Ishikawa (cell line): ENCODE measurements around the gene SMYD2.

ENCODE experiments used
- CEBPB ChIP-seq: IDR thresholded peaks from 2 replicates; pipeline ENCODE4 v1.6.1; 2012
- CREB1 ChIP-seq: IDR thresholded peaks from 2 replicates; pipeline ENCODE4 v1.6.1; 2012; ENCODE audit warnings: low read depth
- EGR1 ChIP-seq: IDR thresholded peaks from 2 replicates; pipeline ENCODE4 v1.6.1; 2012
- EP300 ChIP-seq: IDR thresholded peaks from 2 replicates; pipeline ENCODE4 v1.6.1; 2012; ENCODE audit warnings: borderline replicate concordance
- FOXM1 ChIP-seq: IDR thresholded peaks from 2 replicates; pipeline ENCODE4 v1.6.1; 2012; ENCODE audit warnings: low read depth, borderline replicate concordance
- NFIC ChIP-seq: IDR thresholded peaks from 2 replicates; pipeline ENCODE4 v1.6.1; 2012
- RAD21 ChIP-seq: IDR thresholded peaks from 2 replicates; pipeline ENCODE4 v1.6.1; 2012; ENCODE audit warnings: low read depth
- REST ChIP-seq: IDR thresholded peaks from 2 replicates; pipeline ENCODE4 v1.6.1; 2012; ENCODE audit warnings: low read depth, mild to moderate bottlenecking
- TAF1 ChIP-seq: IDR thresholded peaks from 2 replicates; pipeline ENCODE4 v1.6.1; 2012; ENCODE audit warnings: low read depth, mild to moderate bottlenecking
- TCF12 ChIP-seq: IDR thresholded peaks from 2 replicates; pipeline ENCODE4 v1.6.1; 2012; ENCODE audit warnings: low read depth
- TEAD4 ChIP-seq: IDR thresholded peaks from 2 replicates; pipeline ENCODE4 v1.6.1; 2012
- USF1 ChIP-seq: IDR thresholded peaks from 2 replicates; pipeline ENCODE4 v1.6.1; 2012
- YY1 ChIP-seq: IDR thresholded peaks from 2 replicates; pipeline ENCODE4 v1.6.1; 2012; ENCODE audit warnings: low read depth
- ZBTB7A ChIP-seq: IDR thresholded peaks from 2 replicates; pipeline ENCODE4 v1.6.1; 2012; ENCODE audit warnings: low read depth
- TF ChIP-seq, protein P1 (sequence below): IDR thresholded peaks from 2 replicates; pipeline ENCODE4 v1.6.1; 2012

Gene SMYD2

DNA sequence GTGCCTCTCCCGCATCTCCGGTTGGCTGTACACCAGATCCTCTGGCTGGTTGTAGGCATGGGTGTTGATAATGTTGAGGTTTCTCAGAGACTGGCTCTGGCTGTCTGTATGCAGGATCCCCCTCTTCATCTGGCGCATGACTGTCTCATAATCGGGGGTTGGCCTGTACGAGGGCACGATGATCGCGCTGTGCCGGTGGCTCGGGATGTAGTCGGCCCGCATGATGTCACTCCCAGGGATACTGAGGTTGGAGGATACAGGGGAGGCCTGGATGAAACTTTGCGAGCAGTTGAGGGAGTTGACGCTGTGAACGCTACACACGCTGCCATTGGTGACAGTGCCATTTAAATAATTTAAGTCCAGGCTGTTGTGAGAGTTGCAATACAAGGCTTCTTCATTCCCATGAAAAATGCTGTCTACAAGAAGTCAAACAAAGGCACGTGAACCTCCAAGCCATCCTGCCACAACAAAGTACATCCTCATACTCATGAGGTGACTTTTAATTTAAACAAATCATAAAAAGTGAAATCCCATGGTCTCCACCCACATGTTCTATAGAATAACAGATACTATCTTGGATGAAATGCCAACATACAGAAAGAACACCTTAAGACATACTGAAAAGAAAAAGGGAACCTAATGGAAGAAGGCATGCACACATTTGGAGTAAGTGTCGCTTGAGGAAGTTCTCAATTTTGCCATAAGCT lies 103.6 kb downstream of the SMYD2 start:
- TF ChIP-seq ZBTB7A = no peak
- TF ChIP-seq EP300 = no peak
- no peak for TF ChIP-seq USF1
- TF ChIP-seq EGR1 = no peak
- no peak for TF ChIP-seq TAF1
- no peak for TF ChIP-seq YY1
- TF ChIP-seq CEBPB = no peak

DNA sequence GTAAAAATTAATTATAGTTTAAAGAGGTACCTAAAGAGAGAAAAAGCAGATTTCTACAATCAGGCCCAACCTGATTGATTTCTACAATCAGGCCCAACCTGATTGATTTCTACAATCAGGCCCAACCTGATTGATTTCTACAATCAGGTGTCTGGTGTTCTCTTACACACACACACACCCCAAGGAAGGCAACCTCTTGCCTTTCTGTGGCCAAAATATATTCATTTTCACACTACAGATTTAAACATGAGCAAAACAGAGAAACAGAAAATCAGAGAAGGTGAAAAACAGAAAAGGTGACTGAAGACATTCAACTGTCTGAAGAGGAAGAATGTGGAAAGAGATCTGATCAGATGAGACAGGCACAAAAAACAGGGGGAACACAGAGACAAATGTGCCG lies 104.5 kb downstream of the SMYD2 start:
- no peak for TF ChIP-seq CEBPB
- no peak for TF ChIP-seq EGR1
- TF ChIP-seq, protein P1, sequence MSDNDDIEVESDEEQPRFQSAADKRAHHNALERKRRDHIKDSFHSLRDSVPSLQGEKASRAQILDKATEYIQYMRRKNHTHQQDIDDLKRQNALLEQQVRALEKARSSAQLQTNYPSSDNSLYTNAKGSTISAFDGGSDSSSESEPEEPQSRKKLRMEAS = no peak
- no peak for TF ChIP-seq YY1
- TF ChIP-seq TAF1 = no peak
- no peak for TF ChIP-seq TEAD4
- no peak for TF ChIP-seq ZBTB7A
- TF ChIP-seq CREB1 = no peak
- no peak for TF ChIP-seq FOXM1
- TF ChIP-seq REST = no peak
- TF ChIP-seq TCF12 = no peak
- TF ChIP-seq NFIC = no peak
- no peak for TF ChIP-seq USF1
- TF ChIP-seq RAD21 = no peak
- no peak for TF ChIP-seq EP300

- TF ChIP-seq TAF1 = no peak
- TF ChIP-seq EP300 = no peak
- TF ChIP-seq FOXM1 = no peak
- TF ChIP-seq TEAD4 = no peak
- no peak for TF ChIP-seq EGR1
- TF ChIP-seq ZBTB7A = no peak
- no peak for TF ChIP-seq RAD21
- no peak for TF ChIP-seq REST
- no peak for TF ChIP-seq USF1
- no peak for TF ChIP-seq NFIC
- TF ChIP-seq YY1 = no peak
- TF ChIP-seq CEBPB = no peak
- no peak for TF ChIP-seq CREB1
- TF ChIP-seq, protein P1 = no peak
- TF ChIP-seq TCF12 = no peak
These were observed 105.4 kb downstream of the SMYD2 start for GRCh38 chr1:214386333-214386732.
